ENCODE measurements around the gene EPHB1. TPM values are rescaled to one million over a fixed set of nuclear protein-coding genes. Genes with fewer than 3 reads are reported as not detected.

The EPHB1 gene
- total RNA-seq, 4 donors from 2014 or later: 1.00 to 8.9 (median 4.5) TPM

DNA sequence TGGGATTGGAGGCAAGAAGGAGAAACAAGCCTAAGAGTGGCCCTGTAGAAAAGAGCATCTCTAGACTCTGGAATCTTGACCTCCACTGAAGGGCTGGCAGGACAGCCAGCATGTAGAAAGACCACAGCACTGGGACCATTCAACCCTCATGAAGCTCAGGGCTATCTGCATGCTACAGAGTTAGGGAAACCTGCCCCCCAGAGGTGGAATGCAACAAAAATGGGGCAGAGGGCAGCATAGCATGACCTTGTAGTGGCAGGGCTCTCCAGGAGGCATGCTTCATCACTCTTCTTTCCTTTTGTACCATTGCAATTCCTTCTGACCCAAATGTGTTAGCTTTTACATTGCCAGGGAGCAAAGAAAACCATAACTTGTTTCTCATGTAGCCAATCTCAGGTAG is 445.4 kb downstream of the EPHB1 start:
- Histone ChIP-seq H3K27me3 (no peaks in the 10 kb centered on the region), H3K9me3 (no peaks in the 10 kb centered on the region), H3K36me3 (no peaks in the 10 kb centered on the region), H3K4me1 (peaks cover 0 to 4% of the 10 kb centered on the region in 2 donors), H3K4me3 (no peak overlapping the region), H3K27ac (no peak overlapping the region)
- TF ChIP-seq, protein P1, sequence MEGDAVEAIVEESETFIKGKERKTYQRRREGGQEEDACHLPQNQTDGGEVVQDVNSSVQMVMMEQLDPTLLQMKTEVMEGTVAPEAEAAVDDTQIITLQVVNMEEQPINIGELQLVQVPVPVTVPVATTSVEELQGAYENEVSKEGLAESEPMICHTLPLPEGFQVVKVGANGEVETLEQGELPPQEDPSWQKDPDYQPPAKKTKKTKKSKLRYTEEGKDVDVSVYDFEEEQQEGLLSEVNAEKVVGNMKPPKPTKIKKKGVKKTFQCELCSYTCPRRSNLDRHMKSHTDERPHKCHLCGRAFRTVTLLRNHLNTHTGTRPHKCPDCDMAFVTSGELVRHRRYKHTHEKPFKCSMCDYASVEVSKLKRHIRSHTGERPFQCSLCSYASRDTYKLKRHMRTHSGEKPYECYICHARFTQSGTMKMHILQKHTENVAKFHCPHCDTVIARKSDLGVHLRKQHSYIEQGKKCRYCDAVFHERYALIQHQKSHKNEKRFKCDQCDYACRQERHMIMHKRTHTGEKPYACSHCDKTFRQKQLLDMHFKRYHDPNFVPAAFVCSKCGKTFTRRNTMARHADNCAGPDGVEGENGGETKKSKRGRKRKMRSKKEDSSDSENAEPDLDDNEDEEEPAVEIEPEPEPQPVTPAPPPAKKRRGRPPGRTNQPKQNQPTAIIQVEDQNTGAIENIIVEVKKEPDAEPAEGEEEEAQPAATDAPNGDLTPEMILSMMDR (IDR thresholded peaks at IDR 0.05 in 4 of 5, conservative IDR thresholded peaks at IDR 0.05 in 1 of 5): peak in 1 of 5 experiments; percentile 9
- no peak for TF ChIP-seq POLR2A (IDR thresholded peaks at IDR 0.05)
- intact Hi-C loops (cut with DNase I; ENCODE audit: low total_unique reads) (no loop called here), in situ Hi-C loops (cut with MboI; ENCODE audit: low sequenced_read_pairs in 4 of 4) (loop anchor here in 1 of 4 donors (10.0 kb wide), 1 partner anchor 446 kb away; the partner anchor contains the start of gene EPHB1)
- ATAC-seq (no peak), DNase-seq (no peak)

DNA sequence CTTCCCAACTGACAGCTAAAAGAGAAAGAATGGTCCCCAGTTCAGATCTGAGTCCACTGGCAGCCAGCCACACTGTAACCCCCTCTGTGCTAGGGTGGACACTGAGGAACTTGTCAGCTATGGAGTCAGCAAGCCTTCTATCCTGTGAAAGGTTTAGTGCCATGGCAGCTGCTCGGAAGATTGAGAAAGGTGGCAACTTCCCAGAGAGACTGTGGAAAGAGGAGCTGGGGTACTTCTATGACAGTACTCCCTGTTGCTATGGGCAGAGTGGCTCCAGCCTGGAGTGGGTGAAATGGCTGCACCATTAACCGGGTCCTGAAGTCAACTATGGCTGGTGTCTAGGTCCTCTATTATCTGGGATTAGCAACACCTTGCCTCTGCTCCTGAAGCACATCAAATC is 447.2 kb downstream of the EPHB1 start:
- Histone ChIP-seq H3K27ac (no peak overlapping the region), H3K27me3 (no peaks in the 10 kb centered on the region), H3K36me3 (no peaks in the 10 kb centered on the region), H3K4me3 (no peak overlapping the region), H3K4me1 (peaks cover 0 to 4% of the 10 kb centered on the region in 2 donors), H3K9me3 (no peaks in the 10 kb centered on the region)
- DNase-seq: peak in 1 of 2 donors; percentile 55
- in situ Hi-C loops (cut with MboI; ENCODE audit: low sequenced_read_pairs in 4 of 4) (loop anchor here in 1 of 4 donors (10.0 kb wide), 1 partner anchor 447 kb away; the partner anchor contains the start of gene EPHB1), intact Hi-C loops (cut with DNase I; ENCODE audit: low total_unique reads) (no loop called here)
- ATAC-seq: peak; percentile 60 to 90
- TF ChIP-seq POLR2A (IDR thresholded peaks at IDR 0.05): no peak
- TF ChIP-seq, protein P1 (IDR thresholded peaks at IDR 0.05 in 4 of 5, conservative IDR thresholded peaks at IDR 0.05 in 1 of 5): no peak

DNA sequence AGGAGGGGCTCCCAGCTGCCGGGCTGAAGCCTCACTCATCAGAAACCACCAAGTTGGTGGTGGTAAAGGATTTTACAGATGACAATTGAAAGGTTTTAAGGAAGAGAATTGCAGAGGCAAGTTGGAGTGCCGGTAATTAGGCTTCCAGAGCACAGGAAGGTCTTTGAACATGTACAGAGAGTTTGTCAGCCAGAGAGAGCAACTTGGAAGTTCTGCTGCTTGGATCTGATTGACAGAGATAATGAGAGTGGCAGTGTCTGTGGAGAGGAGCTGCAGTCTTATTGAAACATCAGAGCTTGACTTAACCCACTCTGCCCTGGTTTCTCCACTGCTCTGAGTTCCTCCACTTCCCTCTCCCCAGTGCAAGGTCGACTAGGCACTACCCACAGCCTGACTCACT is 448.6 kb downstream of the EPHB1 start:
- H3K9me3 ChIP-seq: no peaks in the 10 kb centered on the region
- H3K27me3 ChIP-seq: no peaks in the 10 kb centered on the region
- peaks cover 0 to 4% of the 10 kb centered on the region in 2 donors for H3K4me1 ChIP-seq
- in situ Hi-C loops (cut with MboI; ENCODE audit: low sequenced_read_pairs in 4 of 4) (loop anchor here in 1 of 4 donors (10.0 kb wide), 1 partner anchor 449 kb away; the partner anchor contains the start of gene EPHB1), intact Hi-C loops (cut with DNase I; ENCODE audit: low total_unique reads) (no loop called here)
- TF ChIP-seq POLR2A (IDR thresholded peaks at IDR 0.05): no peak
- TF ChIP-seq, protein P1 (IDR thresholded peaks at IDR 0.05 in 4 of 5, conservative IDR thresholded peaks at IDR 0.05 in 1 of 5): no peak
- H3K4me3 ChIP-seq: no peak overlapping the region
- H3K36me3 ChIP-seq: no peaks in the 10 kb centered on the region
- ATAC-seq (no peak), DNase-seq (no peak)
- no peak overlapping the region for H3K27ac ChIP-seq

DNA sequence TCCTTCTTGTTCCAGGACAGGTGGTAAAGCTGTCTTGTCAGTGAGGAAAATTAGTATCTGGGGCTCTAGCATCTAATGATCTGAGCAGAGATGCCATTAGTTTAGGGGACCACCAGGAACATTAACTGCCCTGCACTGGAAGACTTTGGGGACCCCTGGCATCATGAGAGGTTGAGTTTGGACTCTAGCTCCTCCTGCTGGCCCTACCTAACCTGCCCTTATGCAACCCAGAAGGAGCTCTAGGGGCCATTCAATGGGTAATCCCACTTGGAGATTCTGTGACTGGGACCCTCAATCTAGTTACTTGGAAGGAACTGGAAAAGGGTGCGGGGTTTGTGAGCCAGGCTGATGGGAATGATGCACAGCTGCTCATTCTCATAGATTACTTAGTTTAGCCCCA is 451.0 kb downstream of the EPHB1 start:
- no peak for TF ChIP-seq POLR2A (IDR thresholded peaks at IDR 0.05)
- TF ChIP-seq, protein P1 (IDR thresholded peaks at IDR 0.05 in 4 of 5, conservative IDR thresholded peaks at IDR 0.05 in 1 of 5): peak in 2 of 5 experiments; percentile 24 to 30
- Histone ChIP-seq H3K36me3 (no peaks in the 10 kb centered on the region), H3K4me1 (peaks cover 0 to 4% of the 10 kb centered on the region in 2 donors)

More for the DNA sequence above, 451.0 kb downstream of the EPHB1 start:
- no peak for DNase-seq
- ATAC-seq: no peak
- in situ Hi-C loops (cut with MboI; ENCODE audit: low sequenced_read_pairs in 4 of 4) (loop anchor here in 1 of 4 donors (10.0 kb wide), 1 partner anchor 451 kb away; the partner anchor contains the start of gene EPHB1), intact Hi-C loops (cut with DNase I; ENCODE audit: low total_unique reads) (no loop called here)
- H3K4me3 ChIP-seq: no peak overlapping the region
- no peak overlapping the region for H3K27ac ChIP-seq
- H3K27me3 ChIP-seq: no peaks in the 10 kb centered on the region
- no peaks in the 10 kb centered on the region for H3K9me3 ChIP-seq
